ENCODE data around the gene IRF2BP1.
A peak's percentile ranks its signal among the peaks of the same experiment; 100 is the strongest.
"Not testable (repeated sequence)": the region's sequence is repeated elsewhere in the genome, so short reads cannot be mapped to it uniquely, and the experiment has no call there.

Gene IRF2BP1

GRCh38 chr19:45901912-45902650, 16.1 kb upstream of the IRF2BP1 start, which contains the start of gene MYPOP:
Gene MYPOP (minus strand): TSS chr19:45902613. CDS start chr19:45901773, 840 bp downstream.
- DNase-seq (ENCODE audit: low read depth in 2 of 2): no peak

DNA sequence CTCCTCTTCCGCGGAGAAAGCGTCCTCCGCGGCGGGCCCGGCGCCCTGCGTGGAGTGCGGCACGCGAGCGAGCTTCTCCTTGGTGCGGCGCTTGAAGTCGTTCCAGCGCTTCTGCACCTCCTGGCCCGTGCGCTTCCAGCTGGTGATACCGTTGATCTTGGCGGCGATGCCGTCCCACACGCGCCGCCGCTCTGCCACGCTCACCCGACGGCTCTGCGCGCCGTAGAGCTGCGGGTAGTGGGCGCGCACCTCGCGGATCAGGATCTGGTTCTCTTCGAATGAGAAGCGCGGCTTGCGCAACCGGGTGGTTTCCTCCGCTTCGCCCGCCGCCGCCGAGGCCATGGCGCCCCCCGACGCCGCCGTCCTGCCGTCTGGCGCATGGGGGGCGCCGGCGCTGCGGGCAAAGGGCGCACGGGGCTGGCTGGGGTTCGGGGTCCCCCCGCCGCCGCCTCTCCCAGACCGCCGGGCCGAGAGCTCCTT, 15.5 kb upstream of the IRF2BP1 start:
- no peak for DNase-seq (ENCODE audit: low read depth in 2 of 2)

GRCh38 chr19:45900738-45901431, 14.9 kb upstream of the IRF2BP1 start:
- DNase-seq (ENCODE audit: low read depth in 2 of 2): no peak

- DNase-seq (ENCODE audit: low read depth in 2 of 2): no peak
These were observed 14.1 kb upstream of the IRF2BP1 start for GRCh38 chr19:45899919-45900589.

- no peak for DNase-seq (ENCODE audit: low read depth in 2 of 2)
These were observed 13.3 kb upstream of the IRF2BP1 start for GRCh38 chr19:45899253-45899652.

GRCh38 chr19:45897261-45897812, 11.4 kb upstream of the IRF2BP1 start:
- no peak for DNase-seq (ENCODE audit: low read depth in 2 of 2)

- DNase-seq (ENCODE audit: low read depth in 2 of 2): not testable (repeated sequence)
These were observed 10.2 kb upstream of the IRF2BP1 start for GRCh38 chr19:45895983-45896599.

DNA sequence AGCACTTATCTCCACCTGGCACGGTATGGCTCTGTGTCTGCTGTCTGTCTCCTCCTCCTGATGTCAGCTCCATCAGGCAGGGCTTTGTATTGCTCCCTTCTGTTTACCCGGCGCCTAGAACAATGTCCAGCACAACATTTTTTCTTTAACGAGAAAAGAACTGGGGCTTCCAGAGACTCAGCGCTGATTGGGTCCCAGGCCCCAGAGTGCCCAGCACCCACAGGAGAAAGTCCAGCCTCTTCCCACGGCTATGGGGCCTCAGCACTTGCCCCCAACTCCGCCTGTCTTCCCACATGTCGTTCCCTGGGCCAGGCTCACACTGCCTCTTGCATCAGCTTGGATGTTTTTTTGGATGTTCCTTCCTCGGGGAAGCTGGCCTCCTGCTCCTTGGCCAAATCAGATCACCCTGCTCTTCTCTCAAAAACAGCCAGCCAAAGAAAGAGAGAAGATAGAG, 9.6 kb upstream of the IRF2BP1 start:
- DNase-seq (ENCODE audit: low read depth in 2 of 2): no peak

DNA sequence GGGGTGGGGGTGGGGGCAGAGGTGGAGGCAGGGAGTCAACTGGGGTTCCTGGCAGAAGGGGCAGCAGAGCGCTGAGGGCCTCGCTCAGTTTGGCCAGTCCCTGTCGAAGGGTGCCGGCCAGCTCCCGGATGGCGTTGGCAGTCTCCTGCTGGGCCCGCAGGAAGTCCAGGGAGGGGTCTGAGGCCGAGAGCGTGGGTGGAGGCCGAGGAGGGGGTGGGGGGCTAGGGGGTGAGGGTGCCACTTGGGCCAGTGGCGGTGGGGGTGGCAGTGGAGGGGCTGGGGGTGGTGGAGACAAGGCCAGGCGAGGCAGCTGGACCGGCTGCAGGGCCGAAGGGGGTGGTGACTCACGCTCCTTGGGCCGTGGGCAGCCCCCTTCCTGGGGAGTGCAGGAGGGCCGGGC, 4.9 kb upstream of the IRF2BP1 start:
- DNase-seq (ENCODE audit: low read depth in 2 of 2): no peak

GRCh38 chr19:45889210-45889885, 3.4 kb upstream of the IRF2BP1 start:
- no peak for DNase-seq (ENCODE audit: low read depth in 2 of 2)

DNA sequence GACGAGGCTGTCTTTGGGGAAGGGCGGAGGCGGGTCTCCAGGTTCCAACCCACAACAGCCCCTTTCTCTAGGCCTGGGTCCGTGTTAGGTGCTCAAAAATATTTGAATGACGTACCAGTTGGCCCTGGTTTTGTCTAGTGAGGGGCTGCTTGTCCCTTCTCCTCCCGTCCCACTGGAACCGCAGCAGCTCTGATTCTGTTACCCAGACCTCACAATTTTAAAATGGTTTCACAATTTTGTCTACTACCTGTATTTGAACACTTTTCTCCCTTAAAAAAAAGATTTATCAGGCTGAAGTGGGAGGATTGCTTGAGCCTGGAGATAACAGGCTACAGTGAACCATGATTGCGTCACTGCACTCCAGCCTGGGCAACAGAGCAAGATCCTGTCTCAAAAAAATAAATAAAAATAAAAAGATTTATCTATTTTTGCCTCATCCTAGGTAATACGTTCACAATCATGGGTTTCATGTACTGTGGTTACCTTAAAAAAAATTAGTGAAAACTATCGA, 1.3 kb upstream of the IRF2BP1 start:
- DNase-seq (ENCODE audit: low read depth in 2 of 2): no peak

- peak; percentile 67 to 73 for DNase-seq (ENCODE audit: low read depth in 2 of 2)
These were observed 672 bp upstream of the IRF2BP1 start for GRCh38 chr19:45886427-45887199.

DNA sequence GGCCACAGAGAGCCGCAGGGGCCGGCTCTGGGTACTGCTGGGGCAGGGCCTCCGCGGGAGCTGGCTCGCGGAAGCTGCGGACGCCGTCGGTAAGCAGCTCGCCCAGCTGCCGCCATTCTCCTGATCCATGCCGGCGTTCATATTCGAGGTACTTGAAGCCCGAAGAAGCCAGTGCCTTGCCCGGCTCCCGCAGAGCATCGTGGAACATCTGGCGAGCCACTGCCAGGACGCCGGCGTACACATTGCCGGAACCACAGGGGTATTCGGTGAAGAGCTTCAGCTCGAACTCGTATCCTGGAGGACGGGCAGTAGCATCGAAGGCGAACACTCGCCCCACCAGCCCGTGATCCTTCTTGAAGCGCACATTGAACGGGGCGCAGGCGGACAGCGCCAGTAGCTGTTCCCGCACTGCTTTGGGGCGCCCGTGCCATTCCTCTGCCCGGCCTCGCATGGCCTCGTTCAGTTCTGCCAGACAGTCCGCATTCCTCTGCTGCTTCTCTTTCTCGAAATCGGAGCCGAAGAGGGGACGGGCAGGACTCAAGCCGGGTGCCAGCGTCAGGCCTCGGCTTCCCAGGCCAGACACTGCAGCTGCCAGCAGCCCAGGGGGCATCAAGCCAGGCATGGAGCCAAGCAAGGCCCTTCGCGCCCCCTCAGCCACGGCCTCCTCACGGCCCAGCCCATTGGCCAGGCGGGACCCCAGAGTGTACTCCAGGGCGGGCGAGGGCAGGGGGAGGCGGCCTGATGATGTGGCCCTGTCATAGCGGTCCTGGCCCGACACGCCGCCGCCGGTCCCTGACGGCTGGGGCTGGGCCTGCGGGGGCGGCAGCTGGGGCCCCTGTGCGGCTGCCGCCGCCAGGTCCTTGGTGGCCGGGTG, 1.0 kb downstream of the IRF2BP1 start:
- DNase-seq (ENCODE audit: low read depth in 2 of 2): no peak

DNA sequence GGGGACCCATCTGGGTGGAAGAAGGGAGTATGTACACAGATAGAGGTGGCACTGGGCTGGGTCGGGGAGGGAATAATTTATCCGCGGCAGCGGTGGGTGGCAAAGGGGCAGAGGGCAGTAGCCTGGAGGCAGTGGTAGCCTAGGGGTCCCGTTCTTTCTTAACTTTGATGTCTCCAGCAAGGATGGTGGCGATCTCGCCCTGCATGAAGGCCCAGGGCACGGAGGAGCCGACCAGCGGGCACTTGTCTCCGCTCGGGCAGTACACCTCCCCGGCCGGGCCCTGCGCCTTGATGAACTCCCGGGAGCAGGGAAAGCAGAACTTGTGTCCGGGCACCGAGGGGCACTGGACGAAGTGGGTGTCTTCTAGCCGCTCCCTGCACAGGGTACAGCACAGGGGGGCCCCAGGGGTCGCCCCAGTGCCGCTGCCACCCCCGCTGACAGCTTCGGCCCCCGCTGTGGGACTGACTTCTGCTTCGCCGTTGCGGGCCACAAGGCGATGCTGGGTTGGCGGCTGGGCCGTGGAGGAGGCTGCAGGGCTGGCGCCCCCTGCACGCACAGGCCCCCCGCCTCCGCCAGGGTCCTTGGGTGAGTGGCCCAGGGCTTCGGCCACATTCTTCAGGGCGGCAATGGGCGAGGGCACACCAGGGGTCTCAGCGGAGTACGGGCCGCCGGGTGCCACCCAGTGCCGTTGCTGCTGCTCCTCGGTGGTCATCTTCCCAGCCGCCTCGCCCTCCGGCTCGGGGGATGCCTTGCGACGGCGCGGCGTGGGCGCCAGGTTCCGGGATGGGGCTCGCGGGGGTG, 1.9 kb downstream of the IRF2BP1 start:
- DNase-seq (ENCODE audit: low read depth in 2 of 2): no peak

- DNase-seq (ENCODE audit: low read depth in 2 of 2): no peak
These were observed 2.4 kb downstream of the IRF2BP1 start for GRCh38 chr19:45883586-45883880.

- peak; percentile 43 to 76 for DNase-seq (ENCODE audit: low read depth in 2 of 2)
These were observed 3.0 kb downstream of the IRF2BP1 start for GRCh38 chr19:45882652-45883585.

DNA sequence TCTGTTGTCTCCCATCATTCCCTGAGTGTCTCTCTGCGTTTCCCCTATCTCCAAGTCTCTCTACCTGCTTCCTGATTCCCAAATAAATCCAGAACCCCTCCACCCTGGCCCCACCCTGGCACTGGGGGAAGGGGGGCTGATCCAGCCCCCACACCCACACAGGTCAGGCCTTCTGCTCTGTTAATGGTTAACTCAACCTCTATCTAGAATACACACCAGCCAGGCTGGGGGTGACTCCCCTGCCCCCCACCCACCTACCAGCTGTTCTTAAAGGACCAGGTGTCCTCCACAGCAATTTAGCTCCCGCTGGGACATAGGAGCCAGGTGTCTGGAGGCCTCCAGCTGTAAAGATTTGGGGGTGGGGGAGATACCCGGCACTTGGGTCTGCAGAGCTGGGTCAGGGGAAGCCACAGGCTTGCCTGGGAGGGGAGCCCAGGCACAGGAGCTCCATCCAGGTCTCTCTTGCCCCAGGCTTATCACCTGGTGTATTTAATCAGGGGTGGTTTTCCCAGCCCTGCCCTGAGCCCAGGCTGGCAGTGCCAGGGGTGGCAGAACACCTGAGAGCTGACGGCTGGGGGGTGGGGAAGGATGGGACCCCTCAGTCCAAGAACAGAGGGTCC, 3.9 kb downstream of the IRF2BP1 start:
- DNase-seq (ENCODE audit: low read depth in 2 of 2): no peak

All from stimulated activated CD4-positive, alpha-beta T cell treated with anti-CD3 and anti-CD28 coated beads, Interleukin-1b, Interleukin-23, amount 100 ng/mL, for 1 hour (primary cell).